HG03521 (cell line): ENCODE results near the gene LRRC71.

Experiments used
- ATAC-seq: cut with Tn5 transposase; IDR thresholded peaks from one replicate; pipeline ENCODE4 v1.9.1; 2021; ENCODE audit warnings: mild to moderate bottlenecking, moderate library complexity; ENCODE audit not compliant: unreplicated experiment

Gene LRRC71

GRCh38 chr1:156920233-156921052, at the start of gene LRRC71:
Gene LRRC71, plus strand, starts transcription at chr1:156920632. Its CDS starts 172 bp downstream, at chr1:156920804.
- ATAC-seq = no peak

- no peak for ATAC-seq
Measured at GRCh38 chr1:156873659-156874058, 46.8 kb upstream of the LRRC71 start.

GRCh38 chr1:156874142-156874541, 46.3 kb upstream of the LRRC71 start:
- ATAC-seq = no peak

- no peak for ATAC-seq
Measured at GRCh38 chr1:156874572-156875340, 45.7 kb upstream of the LRRC71 start.

GRCh38 chr1:156875341-156875615, 45.2 kb upstream of the LRRC71 start:
- no peak for ATAC-seq

- ATAC-seq = no peak
Measured at GRCh38 chr1:156876281-156876680, 44.2 kb upstream of the LRRC71 start.

GRCh38 chr1:156877433-156878170, 42.8 kb upstream of the LRRC71 start:
- ATAC-seq = no peak

GRCh38 chr1:156879876-156880275, 40.6 kb upstream of the LRRC71 start:
- ATAC-seq = no peak

- no peak for ATAC-seq
Measured at GRCh38 chr1:156880473-156880872, 40.0 kb upstream of the LRRC71 start.

GRCh38 chr1:156881101-156881500, 39.3 kb upstream of the LRRC71 start:
- ATAC-seq = no peak

- ATAC-seq = no peak
Measured at GRCh38 chr1:156881663-156882062, 38.8 kb upstream of the LRRC71 start.

- ATAC-seq = no peak
Measured at GRCh38 chr1:156882543-156882942, 37.9 kb upstream of the LRRC71 start.

GRCh38 chr1:156883919-156884318, 36.5 kb upstream of the LRRC71 start:
- no peak for ATAC-seq

GRCh38 chr1:156884560-156885184, 35.8 kb upstream of the LRRC71 start:
- no peak for ATAC-seq

GRCh38 chr1:156885314-156885713, 35.1 kb upstream of the LRRC71 start:
- ATAC-seq = no peak

- ATAC-seq = no peak
Measured at GRCh38 chr1:156885880-156886355, 34.5 kb upstream of the LRRC71 start.

GRCh38 chr1:156886583-156887281, 33.7 kb upstream of the LRRC71 start:
- ATAC-seq = no peak

GRCh38 chr1:156887317-156887716, 33.1 kb upstream of the LRRC71 start:
- ATAC-seq = no peak

- no peak for ATAC-seq
Measured at GRCh38 chr1:156887734-156888133, 32.7 kb upstream of the LRRC71 start.

GRCh38 chr1:156889802-156890580, 30.4 kb upstream of the LRRC71 start:
- ATAC-seq = no peak
